ENCODE results near the gene TRIML1.

TRIML1 gene

GRCh38 chr4:188196134-188196735 is 57.0 kb downstream of the TRIML1 start:
- H3K4me3 ChIP-seq (ENCODE audit: low read depth, low read length) = peak overlapping the region; percentile 32
- no peak for TF ChIP-seq CTCF (IDR thresholded peaks at IDR 0.05)
- H3K4me2 ChIP-seq (ENCODE audit: low read length) = peak overlapping the region; percentile 61

More at GRCh38 chr4:188196134-188196735, 57.0 kb downstream of the TRIML1 start:
- Histone ChIP-seq H2AFZ (no peak overlapping the region), H3K27me3 (ENCODE audit: control insufficient read depth, insufficient read depth, low read length) (no peaks in the 10 kb centered on the region), H3K36me3 (ENCODE audit: control insufficient read depth, insufficient read depth, low read length) (no peaks in the 10 kb centered on the region), H3K9me3 (ENCODE audit: control insufficient read depth, low read length) (no peaks in the 10 kb centered on the region), H3K9ac (no peak overlapping the region), H3K4me1 (no peaks in the 10 kb centered on the region), H3K79me2 (no peaks in the 10 kb centered on the region), H3K27ac (no peak overlapping the region)

All from parathyroid adenoma (tissue), 2 donors.